GM18951 (cell line): ENCODE data around the gene FANCB.

ENCODE experiments used
- POLR2A ChIP-seq: IDR thresholded peaks from 4 replicates; pipeline ENCODE4 v1.6.1; 2011; ENCODE audit warnings: mild to moderate bottlenecking; ENCODE audit not compliant: insufficient read length, insufficient read depth; ENCODE audit errors: extremely low read depth
- in situ Hi-C: fragments of 300-500 bp; cut with MboI; formaldehyde crosslinking; loops from one replicate; pipeline ENCODE4 v1.12.0; 2022; ENCODE audit warnings: low sequenced_read_pairs, mixed read lengths, inconsistent platforms; ENCODE audit not compliant: unreplicated experiment

Gene FANCB

GRCh38 chrX:14819769-14820168 is 53.1 kb downstream of the FANCB start:
- in situ Hi-C loops, result no loop called here
- TF ChIP-seq POLR2A, result no peak

- in situ Hi-C loops, result no loop called here
- TF ChIP-seq POLR2A, result no peak
These were observed 55.3 kb downstream of the FANCB start for GRCh38 chrX:14817571-14817970.

GRCh38 chrX:14802943-14803710 is 69.7 kb downstream of the FANCB start:
- in situ Hi-C loops, result no loop called here
- TF ChIP-seq POLR2A, result no peak

DNA sequence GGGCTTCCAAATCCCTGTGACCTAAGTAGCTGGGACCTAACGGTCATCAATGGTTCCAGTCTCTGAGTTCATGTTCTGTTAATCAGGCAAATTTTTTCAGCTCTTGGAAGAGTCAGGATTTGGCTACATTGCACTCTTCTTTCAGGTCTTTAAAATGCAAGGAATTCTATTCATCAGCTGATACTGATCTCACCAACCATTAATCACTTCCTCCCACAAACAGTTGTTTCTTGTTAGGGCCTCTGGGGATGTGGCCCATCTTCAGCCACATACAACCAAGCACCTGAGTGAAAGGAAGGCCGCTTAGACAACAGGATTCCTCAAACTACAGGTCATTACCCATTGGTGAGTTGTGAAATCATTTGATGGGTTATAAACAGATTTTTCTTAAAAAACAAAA is 71.7 kb downstream of the FANCB start:
- no peak for TF ChIP-seq POLR2A
- in situ Hi-C loops, result no loop called here

- no peak for TF ChIP-seq POLR2A
- in situ Hi-C loops, result no loop called here
These were observed 74.0 kb downstream of the FANCB start for GRCh38 chrX:14798805-14799397.
